Ishikawa (cell line): Measurements from ENCODE around the gene ERBB4.

ENCODE experiments used
- CEBPB ChIP-seq: IDR thresholded peaks from 2 replicates; pipeline ENCODE4 v1.6.1; 2012
- CREB1 ChIP-seq: IDR thresholded peaks from 2 replicates; pipeline ENCODE4 v1.6.1; 2012; ENCODE audit warnings: low read depth
- EGR1 ChIP-seq: IDR thresholded peaks from 2 replicates; pipeline ENCODE4 v1.6.1; 2012
- EP300 ChIP-seq: IDR thresholded peaks from 2 replicates; pipeline ENCODE4 v1.6.1; 2012; ENCODE audit warnings: borderline replicate concordance
- FOXM1 ChIP-seq: IDR thresholded peaks from 2 replicates; pipeline ENCODE4 v1.6.1; 2012; ENCODE audit warnings: low read depth, borderline replicate concordance
- NFIC ChIP-seq: IDR thresholded peaks from 2 replicates; pipeline ENCODE4 v1.6.1; 2012
- RAD21 ChIP-seq: IDR thresholded peaks from 2 replicates; pipeline ENCODE4 v1.6.1; 2012; ENCODE audit warnings: low read depth
- TAF1 ChIP-seq: IDR thresholded peaks from 2 replicates; pipeline ENCODE4 v1.6.1; 2012; ENCODE audit warnings: low read depth, mild to moderate bottlenecking
- TCF12 ChIP-seq: IDR thresholded peaks from 2 replicates; pipeline ENCODE4 v1.6.1; 2012; ENCODE audit warnings: low read depth
- TEAD4 ChIP-seq: IDR thresholded peaks from 2 replicates; pipeline ENCODE4 v1.6.1; 2012
- USF1 ChIP-seq: IDR thresholded peaks from 2 replicates; pipeline ENCODE4 v1.6.1; 2012
- YY1 ChIP-seq: IDR thresholded peaks from 2 replicates; pipeline ENCODE4 v1.6.1; 2012; ENCODE audit warnings: low read depth
- ZBTB7A ChIP-seq: IDR thresholded peaks from 2 replicates; pipeline ENCODE4 v1.6.1; 2012; ENCODE audit warnings: low read depth
- TF ChIP-seq, protein P1 (sequence below): IDR thresholded peaks from 2 replicates; pipeline ENCODE4 v1.6.1; 2012; ENCODE audit warnings: low read depth, mild to moderate bottlenecking
- TF ChIP-seq, protein P2 (sequence below): IDR thresholded peaks from 2 replicates; pipeline ENCODE4 v1.6.1; 2012

The ERBB4 gene

GRCh38 chr2:211652327-211652726 lies 886.3 kb downstream of the ERBB4 start:
- TF ChIP-seq TAF1 (no peak), EGR1 (no peak), CEBPB (no peak), USF1 (no peak), YY1 (no peak), TCF12 (no peak), NFIC (no peak), FOXM1 (no peak)
- TF ChIP-seq, protein P1, sequence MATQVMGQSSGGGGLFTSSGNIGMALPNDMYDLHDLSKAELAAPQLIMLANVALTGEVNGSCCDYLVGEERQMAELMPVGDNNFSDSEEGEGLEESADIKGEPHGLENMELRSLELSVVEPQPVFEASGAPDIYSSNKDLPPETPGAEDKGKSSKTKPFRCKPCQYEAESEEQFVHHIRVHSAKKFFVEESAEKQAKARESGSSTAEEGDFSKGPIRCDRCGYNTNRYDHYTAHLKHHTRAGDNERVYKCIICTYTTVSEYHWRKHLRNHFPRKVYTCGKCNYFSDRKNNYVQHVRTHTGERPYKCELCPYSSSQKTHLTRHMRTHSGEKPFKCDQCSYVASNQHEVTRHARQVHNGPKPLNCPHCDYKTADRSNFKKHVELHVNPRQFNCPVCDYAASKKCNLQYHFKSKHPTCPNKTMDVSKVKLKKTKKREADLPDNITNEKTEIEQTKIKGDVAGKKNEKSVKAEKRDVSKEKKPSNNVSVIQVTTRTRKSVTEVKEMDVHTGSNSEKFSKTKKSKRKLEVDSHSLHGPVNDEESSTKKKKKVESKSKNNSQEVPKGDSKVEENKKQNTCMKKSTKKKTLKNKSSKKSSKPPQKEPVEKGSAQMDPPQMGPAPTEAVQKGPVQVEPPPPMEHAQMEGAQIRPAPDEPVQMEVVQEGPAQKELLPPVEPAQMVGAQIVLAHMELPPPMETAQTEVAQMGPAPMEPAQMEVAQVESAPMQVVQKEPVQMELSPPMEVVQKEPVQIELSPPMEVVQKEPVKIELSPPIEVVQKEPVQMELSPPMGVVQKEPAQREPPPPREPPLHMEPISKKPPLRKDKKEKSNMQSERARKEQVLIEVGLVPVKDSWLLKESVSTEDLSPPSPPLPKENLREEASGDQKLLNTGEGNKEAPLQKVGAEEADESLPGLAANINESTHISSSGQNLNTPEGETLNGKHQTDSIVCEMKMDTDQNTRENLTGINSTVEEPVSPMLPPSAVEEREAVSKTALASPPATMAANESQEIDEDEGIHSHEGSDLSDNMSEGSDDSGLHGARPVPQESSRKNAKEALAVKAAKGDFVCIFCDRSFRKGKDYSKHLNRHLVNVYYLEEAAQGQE = no peak

- TF ChIP-seq TCF12 (no peak), TAF1 (no peak), EP300 (no peak)
Measured at GRCh38 chr2:211649331-211649730, 889.3 kb downstream of the ERBB4 start.

- TF ChIP-seq TEAD4 (no peak), EGR1 (no peak), ZBTB7A (no peak), FOXM1 (no peak), NFIC (no peak), TAF1 (no peak), EP300 (no peak)
Measured at GRCh38 chr2:211631503-211631902, 907.1 kb downstream of the ERBB4 start.

GRCh38 chr2:211623096-211623495 lies 915.5 kb downstream of the ERBB4 start:
- no peak for TF ChIP-seq TAF1
- TF ChIP-seq USF1 = no peak
- no peak for TF ChIP-seq CEBPB
- no peak for TF ChIP-seq ZBTB7A
- TF ChIP-seq CREB1 = no peak
- no peak for TF ChIP-seq EGR1
- no peak for TF ChIP-seq EP300
- TF ChIP-seq RAD21 = no peak
- no peak for TF ChIP-seq TCF12
- TF ChIP-seq, protein P1 = no peak
- TF ChIP-seq, protein P2, sequence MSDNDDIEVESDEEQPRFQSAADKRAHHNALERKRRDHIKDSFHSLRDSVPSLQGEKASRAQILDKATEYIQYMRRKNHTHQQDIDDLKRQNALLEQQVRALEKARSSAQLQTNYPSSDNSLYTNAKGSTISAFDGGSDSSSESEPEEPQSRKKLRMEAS = no peak
- TF ChIP-seq TEAD4 = no peak
- no peak for TF ChIP-seq NFIC
- TF ChIP-seq FOXM1 = no peak
- no peak for TF ChIP-seq YY1

- TF ChIP-seq FOXM1 = no peak
- no peak for TF ChIP-seq TAF1
- TF ChIP-seq ZBTB7A = no peak
- TF ChIP-seq EP300 = no peak
- TF ChIP-seq, protein P2 = no peak
- no peak for TF ChIP-seq RAD21
- TF ChIP-seq, protein P1 = no peak
Measured at GRCh38 chr2:211620986-211621385, 917.6 kb downstream of the ERBB4 start.
